ENCODE results near the gene HABP2. TPM values are rescaled to one million over a fixed set of nuclear protein-coding genes. Genes with fewer than 3 reads are reported as not detected.

HABP2 gene
- total RNA-seq, 2 donors from 2014 or later: not detected

DNA sequence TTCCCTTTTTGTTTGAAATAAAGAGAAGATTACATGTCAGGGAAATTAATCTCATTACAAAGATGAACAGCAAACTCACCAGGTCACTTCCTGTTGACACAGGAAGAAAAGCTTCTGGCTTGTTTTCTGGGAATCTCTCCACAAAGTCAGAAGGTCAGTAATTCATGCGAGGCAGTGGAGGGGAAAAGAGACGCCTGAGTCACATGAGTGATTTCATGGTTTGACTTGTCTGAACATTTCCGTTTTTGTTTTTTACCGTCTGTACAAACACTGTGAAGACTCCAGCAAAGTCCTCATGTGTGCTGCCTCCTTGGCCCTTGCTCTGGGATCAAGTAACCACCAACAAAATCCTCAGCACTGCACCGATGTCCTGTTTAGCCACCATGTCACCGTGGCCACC, 2.5 kb upstream of the HABP2 start:
- no peaks in the 10 kb centered on the region for H3K9me3 ChIP-seq
- no peak overlapping the region for H3K27ac ChIP-seq
- H3K4me3 ChIP-seq: no peak overlapping the region
- no peaks in the 10 kb centered on the region for H3K27me3 ChIP-seq
- no peak for DNase-seq (ENCODE audit: low spot score)
- H3K4me1 ChIP-seq: no peaks in the 10 kb centered on the region
- TF ChIP-seq, protein P1, sequence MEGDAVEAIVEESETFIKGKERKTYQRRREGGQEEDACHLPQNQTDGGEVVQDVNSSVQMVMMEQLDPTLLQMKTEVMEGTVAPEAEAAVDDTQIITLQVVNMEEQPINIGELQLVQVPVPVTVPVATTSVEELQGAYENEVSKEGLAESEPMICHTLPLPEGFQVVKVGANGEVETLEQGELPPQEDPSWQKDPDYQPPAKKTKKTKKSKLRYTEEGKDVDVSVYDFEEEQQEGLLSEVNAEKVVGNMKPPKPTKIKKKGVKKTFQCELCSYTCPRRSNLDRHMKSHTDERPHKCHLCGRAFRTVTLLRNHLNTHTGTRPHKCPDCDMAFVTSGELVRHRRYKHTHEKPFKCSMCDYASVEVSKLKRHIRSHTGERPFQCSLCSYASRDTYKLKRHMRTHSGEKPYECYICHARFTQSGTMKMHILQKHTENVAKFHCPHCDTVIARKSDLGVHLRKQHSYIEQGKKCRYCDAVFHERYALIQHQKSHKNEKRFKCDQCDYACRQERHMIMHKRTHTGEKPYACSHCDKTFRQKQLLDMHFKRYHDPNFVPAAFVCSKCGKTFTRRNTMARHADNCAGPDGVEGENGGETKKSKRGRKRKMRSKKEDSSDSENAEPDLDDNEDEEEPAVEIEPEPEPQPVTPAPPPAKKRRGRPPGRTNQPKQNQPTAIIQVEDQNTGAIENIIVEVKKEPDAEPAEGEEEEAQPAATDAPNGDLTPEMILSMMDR (IDR thresholded peaks at IDR 0.05): no peak
- no peaks in the 10 kb centered on the region for H3K36me3 ChIP-seq

DNA sequence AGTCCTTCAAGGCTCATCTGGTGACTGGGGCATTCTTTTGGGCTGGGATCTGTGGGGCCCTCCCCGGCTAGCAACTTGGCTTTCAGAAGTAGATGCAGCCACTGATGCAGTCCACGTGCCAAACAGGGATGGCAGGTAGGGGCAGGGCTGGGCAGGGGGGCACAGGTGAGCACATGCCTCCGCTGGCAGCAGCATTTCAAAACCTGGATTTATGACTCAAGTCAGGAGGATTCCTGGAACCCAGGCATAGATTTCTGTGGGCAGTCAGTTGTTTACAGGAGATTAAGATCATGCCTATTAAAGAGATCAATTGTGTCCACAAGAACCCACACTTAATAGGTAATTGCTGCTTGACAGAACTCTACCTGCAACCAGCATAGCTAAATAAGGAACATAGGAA, 839 bp upstream of the HABP2 start:
- TF ChIP-seq, protein P1 (IDR thresholded peaks at IDR 0.05): no peak
- no peaks in the 10 kb centered on the region for H3K4me1 ChIP-seq
- no peaks in the 10 kb centered on the region for H3K36me3 ChIP-seq
- H3K4me3 ChIP-seq: no peak overlapping the region
- H3K9me3 ChIP-seq: no peaks in the 10 kb centered on the region
- no peak overlapping the region for H3K27ac ChIP-seq
- DNase-seq (ENCODE audit: low spot score): no peak
- H3K27me3 ChIP-seq: no peaks in the 10 kb centered on the region

DNA sequence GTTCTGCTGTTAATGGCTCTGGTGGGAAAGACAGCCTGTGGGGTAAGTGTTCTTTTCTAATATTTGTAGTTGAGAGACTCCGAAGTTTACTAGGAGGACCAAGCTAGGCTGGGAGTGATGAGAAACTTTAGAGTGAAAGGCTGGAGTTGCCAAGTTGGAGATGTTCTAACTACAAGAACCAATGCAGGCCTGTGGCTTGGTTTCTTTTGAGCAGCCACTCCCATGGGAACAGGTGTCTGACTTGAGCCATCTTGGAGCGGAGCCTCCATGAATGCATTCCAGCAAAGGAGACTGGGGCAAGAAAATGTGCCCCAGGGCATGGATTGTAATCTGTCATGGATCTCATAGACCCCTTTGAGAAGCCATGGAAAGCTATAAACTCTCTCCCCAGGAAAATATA, 296 bp downstream of the HABP2 start:
- Histone ChIP-seq H3K9me3 (no peaks in the 10 kb centered on the region), H3K36me3 (no peaks in the 10 kb centered on the region), H3K27ac (no peak overlapping the region), H3K27me3 (no peaks in the 10 kb centered on the region), H3K4me1 (peaks cover 0 to 10% of the 10 kb centered on the region in 2 donors), H3K4me3 (no peak overlapping the region)
- DNase-seq (ENCODE audit: low spot score): no peak
- TF ChIP-seq, protein P1 (IDR thresholded peaks at IDR 0.05): no peak

DNA sequence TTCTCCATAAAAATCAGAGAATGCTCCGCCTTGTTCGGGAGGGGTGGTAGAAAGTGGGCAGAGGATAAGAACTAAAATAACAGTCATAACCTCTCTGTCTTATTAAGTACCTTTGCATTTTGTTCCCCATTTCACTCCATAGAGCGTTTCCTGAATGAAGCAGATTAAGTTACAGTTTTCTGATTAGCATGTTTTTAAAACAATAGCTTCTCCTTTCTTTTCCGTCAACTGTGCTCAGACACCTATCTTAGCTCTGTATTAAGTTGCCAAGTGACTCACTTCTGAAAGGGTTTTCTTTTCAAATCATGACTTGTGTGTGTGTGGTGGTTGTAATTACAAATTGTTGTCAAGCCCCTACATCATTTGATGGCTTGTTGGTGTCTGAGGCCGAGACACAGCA, 1.4 kb downstream of the HABP2 start:
- TF ChIP-seq, protein P1 (IDR thresholded peaks at IDR 0.05): no peak
- Histone ChIP-seq H3K27ac (no peak overlapping the region), H3K36me3 (no peaks in the 10 kb centered on the region), H3K9me3 (no peaks in the 10 kb centered on the region), H3K27me3 (no peaks in the 10 kb centered on the region), H3K4me3 (no peak overlapping the region), H3K4me1 (peaks cover 0 to 15% of the 10 kb centered on the region in 2 donors)
- no peak for DNase-seq (ENCODE audit: low spot score)

DNA sequence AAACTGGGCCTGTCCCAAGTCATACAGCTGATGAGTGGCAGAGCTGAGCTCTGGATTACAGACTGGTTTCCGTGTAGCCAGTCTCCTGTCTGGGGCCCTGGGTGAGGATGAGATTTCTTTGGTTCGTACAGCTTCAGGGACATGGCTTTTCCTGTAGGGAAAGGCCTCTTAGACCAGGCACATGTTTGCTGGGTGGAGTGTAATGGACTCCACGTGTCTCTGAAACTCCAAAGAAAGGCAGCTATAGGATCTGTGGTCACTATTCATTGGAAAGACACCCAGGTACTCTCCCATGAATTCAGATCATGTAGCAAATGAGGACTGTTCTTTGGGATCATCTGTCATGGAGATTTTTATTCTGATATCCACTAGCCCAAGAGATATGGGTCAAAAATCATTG, 2.4 kb downstream of the HABP2 start:
- Histone ChIP-seq H3K4me1 (peaks cover 0 to 15% of the 10 kb centered on the region in 2 donors), H3K27me3 (no peaks in the 10 kb centered on the region), H3K9me3 (no peaks in the 10 kb centered on the region), H3K27ac (no peak overlapping the region), H3K36me3 (no peaks in the 10 kb centered on the region), H3K4me3 (no peak overlapping the region)
- DNase-seq (ENCODE audit: low spot score): no peak
- TF ChIP-seq, protein P1 (IDR thresholded peaks at IDR 0.05): no peak

DNA sequence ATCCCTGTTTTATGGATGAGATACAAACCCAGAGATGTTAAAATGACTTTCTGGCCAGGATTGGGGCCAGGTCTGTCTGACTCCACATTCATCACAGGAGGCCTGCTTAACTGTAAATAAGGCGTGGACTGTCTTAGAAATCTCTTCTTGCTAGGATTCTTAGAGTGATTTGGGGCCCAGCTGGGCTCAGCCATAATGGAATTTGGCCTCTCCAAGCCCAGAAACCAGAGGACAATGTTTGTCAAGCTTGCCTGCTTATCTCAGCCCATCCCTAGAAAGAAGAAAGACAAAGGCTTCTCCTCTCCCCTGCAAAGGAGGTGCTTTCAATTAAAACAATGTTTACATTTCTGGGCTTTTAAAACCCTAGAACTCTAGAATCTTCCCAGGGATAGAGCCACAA, 2.9 kb downstream of the HABP2 start:
- Histone ChIP-seq H3K4me1 (peaks cover 0 to 15% of the 10 kb centered on the region in 2 donors), H3K27ac (no peak overlapping the region), H3K4me3 (no peak overlapping the region), H3K9me3 (no peaks in the 10 kb centered on the region), H3K36me3 (no peaks in the 10 kb centered on the region), H3K27me3 (no peaks in the 10 kb centered on the region)
- TF ChIP-seq, protein P1 (IDR thresholded peaks at IDR 0.05): no peak
- DNase-seq (ENCODE audit: low spot score): no peak

Data from right atrium auricular region (tissue), 2 donors.